GM18520 (cell line): ENCODE data around the gene PFDN5.

ENCODE experiments used
- ATAC-seq: cut with Tn5 transposase; IDR thresholded peaks from one replicate; pipeline ENCODE4 v1.9.1; 2021; ENCODE audit not compliant: unreplicated experiment

PFDN5 gene

GRCh38 chr12:53295070-53295890, at the start of gene PFDN5:
Gene PFDN5, plus strand, starts transcription at chr12:53295542. Its CDS starts 26 bp downstream, at chr12:53295568.
- ATAC-seq = peak; percentile 86

- peak; percentile 76 for ATAC-seq
These were observed 43.6 kb upstream of the PFDN5 start for GRCh38 chr12:53251477-53252348.

GRCh38 chr12:53252349-53252916, 42.9 kb upstream of the PFDN5 start:
- ATAC-seq = no peak

GRCh38 chr12:53253298-53253697, 42.0 kb upstream of the PFDN5 start:
- no peak for ATAC-seq

- no peak for ATAC-seq
These were observed 40.4 kb upstream of the PFDN5 start for GRCh38 chr12:53254816-53255545.

GRCh38 chr12:53255996-53256395, 39.3 kb upstream of the PFDN5 start:
- no peak for ATAC-seq

GRCh38 chr12:53258541-53259539, 36.5 kb upstream of the PFDN5 start:
- ATAC-seq = no peak

GRCh38 chr12:53259891-53260290, 35.5 kb upstream of the PFDN5 start:
- no peak for ATAC-seq

- no peak for ATAC-seq
These were observed 29.6 kb upstream of the PFDN5 start for GRCh38 chr12:53265783-53266182.

- ATAC-seq = no peak
These were observed 27.9 kb upstream of the PFDN5 start for GRCh38 chr12:53267306-53267998.

- ATAC-seq = peak; percentile 77
These were observed 27.2 kb upstream of the PFDN5 start, which contains the start of gene ESPL1 for GRCh38 chr12:53267999-53268629. Gene ESPL1, plus strand, starts transcription at chr12:53268299. Its CDS starts 468 bp downstream, at chr12:53268767.

- ATAC-seq = no peak
These were observed 26.4 kb upstream of the PFDN5 start for GRCh38 chr12:53268630-53269562.

- ATAC-seq = no peak
These were observed 20.9 kb upstream of the PFDN5 start for GRCh38 chr12:53274445-53274844.

GRCh38 chr12:53276511-53276910, 18.8 kb upstream of the PFDN5 start:
- no peak for ATAC-seq

GRCh38 chr12:53277981-53278380, 17.4 kb upstream of the PFDN5 start:
- ATAC-seq = no peak

- ATAC-seq = no peak
These were observed 16.0 kb upstream of the PFDN5 start for GRCh38 chr12:53279283-53279869.

- no peak for ATAC-seq
These were observed 15.3 kb upstream of the PFDN5 start for GRCh38 chr12:53279888-53280498.
